OCI-LY7 (cell line): Measurements from ENCODE around the gene CHN2.

Source experiments
- CTCF ChIP-seq: fragments of 200-600 bp; sonication (generic); conservative IDR thresholded peaks from 2 replicates; pipeline ENCODE4 v1.5.1; 2014; ENCODE audit warnings: mild to moderate bottlenecking, antibody characterized with exemption, low read length, moderate library complexity, mixed read lengths
- EZH2phosphoT487 ChIP-seq: fragments of 200-600 bp; sonication (generic); IDR thresholded peaks from 2 replicates; pipeline ENCODE4 v1.6.1; 2018; ENCODE audit warnings: low read depth, borderline replicate concordance, mild to moderate bottlenecking, mixed run types, antibody characterized with exemption, low read length, moderate library complexity, mixed read lengths

GRCh38 chr7:29272057-29272456 is 77.5 kb downstream of the CHN2 start:
- TF ChIP-seq CTCF (no peak), EZH2phosphoT487 (no peak)
